ENCODE results near the gene PHACTR3.

- TF ChIP-seq CTCF (IDR thresholded peaks at IDR 0.05) = no peak; the same call in 1 of the 2 replicates
- no peak for TF ChIP-seq TCF7L2 (IDR thresholded peaks at IDR 0.05; ENCODE audit: low read depth, low read length)
Observed at GRCh38 chr20:59743767-59744485, 139.6 kb downstream of the PHACTR3 start.
